ENCODE data around the gene C1QTNF12.

DNA sequence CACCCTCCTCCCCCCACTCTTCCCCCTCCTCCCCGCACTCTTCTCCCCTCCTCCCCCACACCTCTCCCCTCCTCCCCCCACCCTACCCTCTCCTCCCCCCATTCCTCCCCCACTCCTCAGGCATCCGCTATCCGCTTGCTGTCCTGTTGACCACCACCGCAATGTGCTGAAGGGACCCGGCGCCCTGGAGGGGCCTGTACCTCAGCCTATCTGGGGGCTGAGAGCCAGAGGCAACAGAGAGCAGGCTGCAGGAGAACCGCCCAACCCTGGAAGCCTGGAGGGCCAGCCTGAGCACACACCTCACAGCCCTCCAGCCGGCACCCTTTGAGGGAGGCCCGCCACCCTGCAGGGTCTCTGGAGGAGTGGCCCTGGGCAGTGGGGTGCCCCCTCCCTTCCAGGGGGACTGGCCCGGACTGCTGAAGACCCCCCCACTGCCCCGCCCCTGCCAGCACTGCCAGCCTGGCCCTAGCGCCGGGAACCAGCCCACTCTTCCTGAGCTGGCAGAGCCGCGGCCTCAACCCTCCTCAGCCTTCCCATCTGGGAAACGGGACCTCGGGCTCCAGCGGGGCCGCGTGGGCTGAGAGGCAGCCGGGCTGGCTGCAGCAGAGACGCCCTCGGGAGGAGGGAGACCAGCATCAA is 1.2 kb downstream of the C1QTNF12 start:
- TF ChIP-seq, protein P1, sequence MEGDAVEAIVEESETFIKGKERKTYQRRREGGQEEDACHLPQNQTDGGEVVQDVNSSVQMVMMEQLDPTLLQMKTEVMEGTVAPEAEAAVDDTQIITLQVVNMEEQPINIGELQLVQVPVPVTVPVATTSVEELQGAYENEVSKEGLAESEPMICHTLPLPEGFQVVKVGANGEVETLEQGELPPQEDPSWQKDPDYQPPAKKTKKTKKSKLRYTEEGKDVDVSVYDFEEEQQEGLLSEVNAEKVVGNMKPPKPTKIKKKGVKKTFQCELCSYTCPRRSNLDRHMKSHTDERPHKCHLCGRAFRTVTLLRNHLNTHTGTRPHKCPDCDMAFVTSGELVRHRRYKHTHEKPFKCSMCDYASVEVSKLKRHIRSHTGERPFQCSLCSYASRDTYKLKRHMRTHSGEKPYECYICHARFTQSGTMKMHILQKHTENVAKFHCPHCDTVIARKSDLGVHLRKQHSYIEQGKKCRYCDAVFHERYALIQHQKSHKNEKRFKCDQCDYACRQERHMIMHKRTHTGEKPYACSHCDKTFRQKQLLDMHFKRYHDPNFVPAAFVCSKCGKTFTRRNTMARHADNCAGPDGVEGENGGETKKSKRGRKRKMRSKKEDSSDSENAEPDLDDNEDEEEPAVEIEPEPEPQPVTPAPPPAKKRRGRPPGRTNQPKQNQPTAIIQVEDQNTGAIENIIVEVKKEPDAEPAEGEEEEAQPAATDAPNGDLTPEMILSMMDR (conservative IDR thresholded peaks at IDR 0.05; ENCODE audit: low read depth, low read length), result no peak
- TF ChIP-seq EZH2 (IDR thresholded peaks at IDR 0.05; ENCODE audit: borderline replicate concordance, low read depth, low read length, poor library complexity, severe bottlenecking), result no peak

Measured in A673 (cell line).